Naive thymus-derived CD4-positive, alpha-beta T cell (primary cell): Measurements from ENCODE around the gene DSC1. TPM values are rescaled to one million over a fixed set of nuclear protein-coding genes. Genes with fewer than 3 reads are reported as not detected.

ENCODE experiments used
- polyA plus RNA-seq, 2 donors: library from polyadenylated mRNA; unstranded; fragments of 300-500 nt; fragmentation: Illumina TruSeq; gene quantifications; one replicate each; pipeline ENCODE4 v1.2.3, GENCODE V29; 2021
- total RNA-seq, 6 experiments: library from RNA in 5 of 6; stranded (reverse) in 5 of 6; gene quantifications; 1 replicate in 5 of 6; 2 replicates in 1 of 6; pipeline ENCODE4 v1.2.3 and lab custom pipeline; 2021 to 2026

DSC1 gene
- total and polyA plus RNA-seq, 7 experiments from 2014 or later, result 3.1 to 16.2 (median 8.4) TPM; not detected in 1

Other genes starting within 250 kb of the DSC1 start
- gene DSC3, start 120.1 kb downstream of the DSC1 start, total RNA-seq, result not detected
- gene DSC3, start 120.1 kb downstream of the DSC1 start, polyA plus RNA-seq, result not detected
- under 1 TPM in 3 of 5 experiments, not detected in 2; 0.08 to 0.86 (median 0.42) TPM for gene DSC2, start 60.4 kb downstream of the DSC1 start, total RNA-seq
- not detected for gene DSC2, start 60.4 kb downstream of the DSC1 start, polyA plus RNA-seq
- not detected for gene DSG1, start 155.3 kb upstream of the DSC1 start, total RNA-seq
- gene DSG1, start 155.3 kb upstream of the DSC1 start, polyA plus RNA-seq, result not detected
- gene DSG4, start 213.9 kb upstream of the DSC1 start, total RNA-seq, result not detected
- not detected for gene DSG4, start 213.9 kb upstream of the DSC1 start, polyA plus RNA-seq